Measurements from ENCODE around the gene OR6X1. TPM values are rescaled to one million over a fixed set of nuclear protein-coding genes. Genes with fewer than 3 reads are reported as not detected.

OR6X1 gene, protein sequence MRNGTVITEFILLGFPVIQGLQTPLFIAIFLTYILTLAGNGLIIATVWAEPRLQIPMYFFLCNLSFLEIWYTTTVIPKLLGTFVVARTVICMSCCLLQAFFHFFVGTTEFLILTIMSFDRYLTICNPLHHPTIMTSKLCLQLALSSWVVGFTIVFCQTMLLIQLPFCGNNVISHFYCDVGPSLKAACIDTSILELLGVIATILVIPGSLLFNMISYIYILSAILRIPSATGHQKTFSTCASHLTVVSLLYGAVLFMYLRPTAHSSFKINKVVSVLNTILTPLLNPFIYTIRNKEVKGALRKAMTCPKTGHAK
- total RNA-seq (2014; rRNA removed; shearing (Covaris generic)): not detected in 2 replicates
- not detected in 2 replicates for polyA plus RNA-seq (2016; fragmentation: Nextera tagmentation; extraction: Ambion mirVana)
- long read RNA-seq: 0 reads

GRCh38 chr11:123754101-123754568, at the start of gene OR6X1:
OR6X1 (minus strand) TSS chr11:123754518; CDS start chr11:123754518, 0 bp downstream.
- no peak within 1 kb of the TSS for H2AFZ ChIP-seq
- ATAC-seq (no peak), DNase-seq (ENCODE audit: low spot score) (no peak)
- Mint-ChIP-seq H3K4me3 (no peak within 1 kb of the TSS), H3K9me3 (peaks cover 17% of the 10 kb centered on the region), H3K4me1 (peaks cover 21% of the 10 kb centered on the region), H3K27ac (no peak within 1 kb of the TSS), H3K27me3 (ENCODE audit: insufficient read depth, low read depth, poor library complexity) (peaks cover 3% of the 10 kb centered on the region), H3K36me3 (ENCODE audit: low read depth) (peaks cover 39% of the 10 kb centered on the region)
- no peaks in the 10 kb centered on the region for H3K79me2 ChIP-seq (replicated peaks; ENCODE audit: insufficient read depth)
- TF ChIP-seq, protein P1, sequence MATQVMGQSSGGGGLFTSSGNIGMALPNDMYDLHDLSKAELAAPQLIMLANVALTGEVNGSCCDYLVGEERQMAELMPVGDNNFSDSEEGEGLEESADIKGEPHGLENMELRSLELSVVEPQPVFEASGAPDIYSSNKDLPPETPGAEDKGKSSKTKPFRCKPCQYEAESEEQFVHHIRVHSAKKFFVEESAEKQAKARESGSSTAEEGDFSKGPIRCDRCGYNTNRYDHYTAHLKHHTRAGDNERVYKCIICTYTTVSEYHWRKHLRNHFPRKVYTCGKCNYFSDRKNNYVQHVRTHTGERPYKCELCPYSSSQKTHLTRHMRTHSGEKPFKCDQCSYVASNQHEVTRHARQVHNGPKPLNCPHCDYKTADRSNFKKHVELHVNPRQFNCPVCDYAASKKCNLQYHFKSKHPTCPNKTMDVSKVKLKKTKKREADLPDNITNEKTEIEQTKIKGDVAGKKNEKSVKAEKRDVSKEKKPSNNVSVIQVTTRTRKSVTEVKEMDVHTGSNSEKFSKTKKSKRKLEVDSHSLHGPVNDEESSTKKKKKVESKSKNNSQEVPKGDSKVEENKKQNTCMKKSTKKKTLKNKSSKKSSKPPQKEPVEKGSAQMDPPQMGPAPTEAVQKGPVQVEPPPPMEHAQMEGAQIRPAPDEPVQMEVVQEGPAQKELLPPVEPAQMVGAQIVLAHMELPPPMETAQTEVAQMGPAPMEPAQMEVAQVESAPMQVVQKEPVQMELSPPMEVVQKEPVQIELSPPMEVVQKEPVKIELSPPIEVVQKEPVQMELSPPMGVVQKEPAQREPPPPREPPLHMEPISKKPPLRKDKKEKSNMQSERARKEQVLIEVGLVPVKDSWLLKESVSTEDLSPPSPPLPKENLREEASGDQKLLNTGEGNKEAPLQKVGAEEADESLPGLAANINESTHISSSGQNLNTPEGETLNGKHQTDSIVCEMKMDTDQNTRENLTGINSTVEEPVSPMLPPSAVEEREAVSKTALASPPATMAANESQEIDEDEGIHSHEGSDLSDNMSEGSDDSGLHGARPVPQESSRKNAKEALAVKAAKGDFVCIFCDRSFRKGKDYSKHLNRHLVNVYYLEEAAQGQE (IDR thresholded peaks at IDR 0.05; ENCODE audit: unreplicated experiment): no peak
- TF ChIP-seq ZNF331 (CRISPR knock-in tag; IDR thresholded peaks at IDR 0.05; ENCODE audit: low read depth) (no peak), STAT1 (IDR thresholded peaks at IDR 0.05; ENCODE audit: unreplicated experiment) (no peak), NANOG (IDR thresholded peaks at IDR 0.05; ENCODE audit: borderline replicate concordance) (no peak), POLR2AphosphoS5 (IDR thresholded peaks at IDR 0.05; ENCODE audit: low read depth) (no peak), EZH2 (IDR thresholded peaks at IDR 0.05; ENCODE audit: low read depth, unreplicated experiment) (no peak), CREB1 (CRISPR knock-in tag; IDR thresholded peaks at IDR 0.05; ENCODE audit: low read depth) (no peak), ZNF114 (CRISPR knock-in tag; IDR thresholded peaks at IDR 0.05) (no peak), EZH2phosphoT487 (IDR thresholded peaks at IDR 0.05; ENCODE audit: unreplicated experiment) (no peak)
- TF ChIP-seq, protein P2, sequence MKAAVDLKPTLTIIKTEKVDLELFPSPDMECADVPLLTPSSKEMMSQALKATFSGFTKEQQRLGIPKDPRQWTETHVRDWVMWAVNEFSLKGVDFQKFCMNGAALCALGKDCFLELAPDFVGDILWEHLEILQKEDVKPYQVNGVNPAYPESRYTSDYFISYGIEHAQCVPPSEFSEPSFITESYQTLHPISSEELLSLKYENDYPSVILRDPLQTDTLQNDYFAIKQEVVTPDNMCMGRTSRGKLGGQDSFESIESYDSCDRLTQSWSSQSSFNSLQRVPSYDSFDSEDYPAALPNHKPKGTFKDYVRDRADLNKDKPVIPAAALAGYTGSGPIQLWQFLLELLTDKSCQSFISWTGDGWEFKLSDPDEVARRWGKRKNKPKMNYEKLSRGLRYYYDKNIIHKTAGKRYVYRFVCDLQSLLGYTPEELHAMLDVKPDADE (IDR thresholded peaks at IDR 0.05): no peak
- TF ChIP-seq, protein P3, sequence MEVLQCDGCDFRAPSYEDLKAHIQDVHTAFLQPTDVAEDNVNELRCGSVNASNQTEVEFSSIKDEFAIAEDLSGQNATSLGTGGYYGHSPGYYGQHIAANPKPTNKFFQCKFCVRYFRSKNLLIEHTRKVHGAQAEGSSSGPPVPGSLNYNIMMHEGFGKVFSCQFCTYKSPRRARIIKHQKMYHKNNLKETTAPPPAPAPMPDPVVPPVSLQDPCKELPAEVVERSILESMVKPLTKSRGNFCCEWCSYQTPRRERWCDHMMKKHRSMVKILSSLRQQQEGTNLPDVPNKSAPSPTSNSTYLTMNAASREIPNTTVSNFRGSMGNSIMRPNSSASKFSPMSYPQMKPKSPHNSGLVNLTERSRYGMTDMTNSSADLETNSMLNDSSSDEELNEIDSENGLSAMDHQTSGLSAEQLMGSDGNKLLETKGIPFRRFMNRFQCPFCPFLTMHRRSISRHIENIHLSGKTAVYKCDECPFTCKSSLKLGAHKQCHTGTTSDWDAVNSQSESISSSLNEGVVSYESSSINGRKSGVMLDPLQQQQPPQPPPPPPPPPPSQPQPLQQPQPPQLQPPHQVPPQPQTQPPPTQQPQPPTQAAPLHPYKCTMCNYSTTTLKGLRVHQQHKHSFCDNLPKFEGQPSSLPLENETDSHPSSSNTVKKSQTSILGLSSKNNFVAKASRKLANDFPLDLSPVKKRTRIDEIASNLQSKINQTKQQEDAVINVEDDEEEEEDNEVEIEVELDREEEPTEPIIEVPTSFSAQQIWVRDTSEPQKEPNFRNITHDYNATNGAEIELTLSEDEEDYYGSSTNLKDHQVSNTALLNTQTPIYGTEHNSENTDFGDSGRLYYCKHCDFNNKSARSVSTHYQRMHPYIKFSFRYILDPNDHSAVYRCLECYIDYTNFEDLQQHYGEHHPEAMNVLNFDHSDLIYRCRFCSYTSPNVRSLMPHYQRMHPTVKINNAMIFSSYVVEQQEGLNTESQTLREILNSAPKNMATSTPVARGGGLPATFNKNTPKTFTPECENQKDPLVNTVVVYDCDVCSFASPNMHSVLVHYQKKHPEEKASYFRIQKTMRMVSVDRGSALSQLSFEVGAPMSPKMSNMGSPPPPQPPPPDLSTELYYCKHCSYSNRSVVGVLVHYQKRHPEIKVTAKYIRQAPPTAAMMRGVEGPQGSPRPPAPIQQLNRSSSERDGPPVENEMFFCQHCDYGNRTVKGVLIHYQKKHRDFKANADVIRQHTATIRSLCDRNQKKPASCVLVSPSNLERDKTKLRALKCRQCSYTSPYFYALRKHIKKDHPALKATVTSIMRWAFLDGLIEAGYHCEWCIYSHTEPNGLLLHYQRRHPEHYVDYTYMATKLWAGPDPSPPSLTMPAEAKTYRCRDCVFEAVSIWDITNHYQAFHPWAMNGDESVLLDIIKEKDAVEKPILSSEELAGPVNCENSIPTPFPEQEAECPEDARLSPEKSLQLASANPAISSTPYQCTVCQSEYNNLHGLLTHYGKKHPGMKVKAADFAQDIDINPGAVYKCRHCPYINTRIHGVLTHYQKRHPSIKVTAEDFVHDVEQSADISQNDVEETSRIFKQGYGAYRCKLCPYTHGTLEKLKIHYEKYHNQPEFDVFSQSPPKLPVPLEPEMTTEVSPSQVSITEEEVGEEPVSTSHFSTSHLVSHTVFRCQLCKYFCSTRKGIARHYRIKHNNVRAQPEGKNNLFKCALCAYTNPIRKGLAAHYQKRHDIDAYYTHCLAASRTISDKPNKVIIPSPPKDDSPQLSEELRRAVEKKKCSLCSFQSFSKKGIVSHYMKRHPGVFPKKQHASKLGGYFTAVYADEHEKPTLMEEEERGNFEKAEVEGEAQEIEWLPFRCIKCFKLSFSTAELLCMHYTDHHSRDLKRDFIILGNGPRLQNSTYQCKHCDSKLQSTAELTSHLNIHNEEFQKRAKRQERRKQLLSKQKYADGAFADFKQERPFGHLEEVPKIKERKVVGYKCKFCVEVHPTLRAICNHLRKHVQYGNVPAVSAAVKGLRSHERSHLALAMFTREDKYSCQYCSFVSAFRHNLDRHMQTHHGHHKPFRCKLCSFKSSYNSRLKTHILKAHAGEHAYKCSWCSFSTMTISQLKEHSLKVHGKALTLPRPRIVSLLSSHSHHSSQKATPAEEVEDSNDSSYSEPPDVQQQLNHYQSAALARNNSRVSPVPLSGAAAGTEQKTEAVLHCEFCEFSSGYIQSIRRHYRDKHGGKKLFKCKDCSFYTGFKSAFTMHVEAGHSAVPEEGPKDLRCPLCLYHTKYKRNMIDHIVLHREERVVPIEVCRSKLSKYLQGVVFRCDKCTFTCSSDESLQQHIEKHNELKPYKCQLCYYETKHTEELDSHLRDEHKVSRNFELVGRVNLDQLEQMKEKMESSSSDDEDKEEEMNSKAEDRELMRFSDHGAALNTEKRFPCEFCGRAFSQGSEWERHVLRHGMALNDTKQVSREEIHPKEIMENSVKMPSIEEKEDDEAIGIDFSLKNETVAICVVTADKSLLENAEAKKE (CRISPR knock-in tag; IDR thresholded peaks at IDR 0.05): no peak
- TF ChIP-seq, protein P4, sequence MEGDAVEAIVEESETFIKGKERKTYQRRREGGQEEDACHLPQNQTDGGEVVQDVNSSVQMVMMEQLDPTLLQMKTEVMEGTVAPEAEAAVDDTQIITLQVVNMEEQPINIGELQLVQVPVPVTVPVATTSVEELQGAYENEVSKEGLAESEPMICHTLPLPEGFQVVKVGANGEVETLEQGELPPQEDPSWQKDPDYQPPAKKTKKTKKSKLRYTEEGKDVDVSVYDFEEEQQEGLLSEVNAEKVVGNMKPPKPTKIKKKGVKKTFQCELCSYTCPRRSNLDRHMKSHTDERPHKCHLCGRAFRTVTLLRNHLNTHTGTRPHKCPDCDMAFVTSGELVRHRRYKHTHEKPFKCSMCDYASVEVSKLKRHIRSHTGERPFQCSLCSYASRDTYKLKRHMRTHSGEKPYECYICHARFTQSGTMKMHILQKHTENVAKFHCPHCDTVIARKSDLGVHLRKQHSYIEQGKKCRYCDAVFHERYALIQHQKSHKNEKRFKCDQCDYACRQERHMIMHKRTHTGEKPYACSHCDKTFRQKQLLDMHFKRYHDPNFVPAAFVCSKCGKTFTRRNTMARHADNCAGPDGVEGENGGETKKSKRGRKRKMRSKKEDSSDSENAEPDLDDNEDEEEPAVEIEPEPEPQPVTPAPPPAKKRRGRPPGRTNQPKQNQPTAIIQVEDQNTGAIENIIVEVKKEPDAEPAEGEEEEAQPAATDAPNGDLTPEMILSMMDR (conservative IDR thresholded peaks at IDR 0.05; ENCODE audit: low read depth in 2 of 2): no peak
- no peak within 1 kb of the TSS for H3K4me3 ChIP-seq
- no peaks in the 10 kb centered on the region for H4K20me1 ChIP-seq (replicated peaks; ENCODE audit: insufficient read depth)
- H3K27ac ChIP-seq (ENCODE audit: low read depth): no peak within 1 kb of the TSS
- H3K36me3 ChIP-seq (ENCODE audit: insufficient read depth): no peaks in the 10 kb centered on the region
- no peak within 1 kb of the TSS for H3K4me2 ChIP-seq
- H3K27me3 ChIP-seq (ENCODE audit: insufficient read depth): no peaks in the 10 kb centered on the region
- no peaks in the 10 kb centered on the region for H3K4me1 ChIP-seq (ENCODE audit: insufficient read depth)
- no peaks in the 10 kb centered on the region for H3F3A ChIP-seq (replicated peaks; ENCODE audit: low read depth)
- peaks cover 12% of the 10 kb centered on the region for H3K9me2 ChIP-seq (ENCODE audit: insufficient read depth)

Data from GM23338 (cell line).